GM12864 (cell line): ENCODE results near the gene SHB.

Experiments used
- DNase-seq: peaks from one replicate; pipeline ENCODE4 v3.0.0-alpha.2; 2011; ENCODE audit warnings: low read depth
- H3K4me3 ChIP-seq: 2 replicates; pipeline ENCODE4 v1.5.1; 2011; ENCODE audit warnings: mild to moderate bottlenecking, low read depth, low read length, control low read depth
- TF ChIP-seq, protein P1 (sequence below): IDR thresholded peaks from 2 replicates; pipeline ENCODE4 v1.5.1; 2011; ENCODE audit warnings: low read depth, mild to moderate bottlenecking, moderate library complexity, low read length, control low read depth, inconsistent platforms; ENCODE audit errors: missing control alignments

SHB gene

DNA sequence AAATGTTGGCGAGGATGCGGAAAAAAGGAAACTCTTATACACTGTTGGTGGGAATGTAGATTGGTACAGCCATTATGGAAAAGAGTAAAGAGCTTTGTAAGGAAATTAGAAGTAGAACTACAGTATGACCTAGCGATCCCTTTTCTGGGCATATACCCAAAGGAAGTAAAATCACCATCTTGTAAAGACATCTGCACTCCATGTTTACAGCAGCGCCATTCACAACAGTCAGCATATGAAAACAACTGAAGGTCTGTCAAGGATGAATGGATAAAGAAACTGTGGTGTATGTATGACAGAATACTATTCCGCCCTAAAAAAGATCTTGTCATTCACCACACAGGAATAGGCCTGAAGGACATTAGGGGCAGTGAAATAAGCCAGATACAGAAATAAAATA lies 137.4 kb downstream of the SHB start:
- TF ChIP-seq, protein P1, sequence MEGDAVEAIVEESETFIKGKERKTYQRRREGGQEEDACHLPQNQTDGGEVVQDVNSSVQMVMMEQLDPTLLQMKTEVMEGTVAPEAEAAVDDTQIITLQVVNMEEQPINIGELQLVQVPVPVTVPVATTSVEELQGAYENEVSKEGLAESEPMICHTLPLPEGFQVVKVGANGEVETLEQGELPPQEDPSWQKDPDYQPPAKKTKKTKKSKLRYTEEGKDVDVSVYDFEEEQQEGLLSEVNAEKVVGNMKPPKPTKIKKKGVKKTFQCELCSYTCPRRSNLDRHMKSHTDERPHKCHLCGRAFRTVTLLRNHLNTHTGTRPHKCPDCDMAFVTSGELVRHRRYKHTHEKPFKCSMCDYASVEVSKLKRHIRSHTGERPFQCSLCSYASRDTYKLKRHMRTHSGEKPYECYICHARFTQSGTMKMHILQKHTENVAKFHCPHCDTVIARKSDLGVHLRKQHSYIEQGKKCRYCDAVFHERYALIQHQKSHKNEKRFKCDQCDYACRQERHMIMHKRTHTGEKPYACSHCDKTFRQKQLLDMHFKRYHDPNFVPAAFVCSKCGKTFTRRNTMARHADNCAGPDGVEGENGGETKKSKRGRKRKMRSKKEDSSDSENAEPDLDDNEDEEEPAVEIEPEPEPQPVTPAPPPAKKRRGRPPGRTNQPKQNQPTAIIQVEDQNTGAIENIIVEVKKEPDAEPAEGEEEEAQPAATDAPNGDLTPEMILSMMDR: no peak
- no peak for DNase-seq

DNA sequence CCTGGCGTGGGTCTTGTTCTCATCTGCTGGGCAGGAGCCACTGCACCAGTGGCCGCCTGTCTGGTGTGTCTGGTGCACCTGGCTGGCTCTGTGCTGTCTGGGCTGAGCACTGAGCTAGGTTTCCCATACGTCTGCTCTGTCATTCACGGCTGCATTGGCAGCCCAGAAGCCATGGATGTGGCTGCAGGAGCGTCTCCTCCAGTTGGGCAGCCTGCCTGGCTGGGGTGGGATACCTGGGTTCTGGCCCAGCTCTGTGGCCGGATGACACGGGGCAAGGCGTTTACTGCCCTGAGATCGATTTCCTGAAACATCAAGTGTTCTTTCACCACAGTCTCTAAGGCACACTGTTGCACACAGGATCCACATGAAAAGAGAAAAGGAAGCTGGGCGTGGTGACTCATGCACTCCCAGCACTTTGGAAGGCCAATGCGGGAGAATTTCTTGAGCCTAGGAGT lies 139.6 kb downstream of the SHB start:
- DNase-seq: no peak
- TF ChIP-seq, protein P1: no peak
- no peak overlapping the region for H3K4me3 ChIP-seq

More for the DNA sequence above, 137.4 kb downstream of the SHB start:
- H3K4me3 ChIP-seq: no peak overlapping the region

DNA sequence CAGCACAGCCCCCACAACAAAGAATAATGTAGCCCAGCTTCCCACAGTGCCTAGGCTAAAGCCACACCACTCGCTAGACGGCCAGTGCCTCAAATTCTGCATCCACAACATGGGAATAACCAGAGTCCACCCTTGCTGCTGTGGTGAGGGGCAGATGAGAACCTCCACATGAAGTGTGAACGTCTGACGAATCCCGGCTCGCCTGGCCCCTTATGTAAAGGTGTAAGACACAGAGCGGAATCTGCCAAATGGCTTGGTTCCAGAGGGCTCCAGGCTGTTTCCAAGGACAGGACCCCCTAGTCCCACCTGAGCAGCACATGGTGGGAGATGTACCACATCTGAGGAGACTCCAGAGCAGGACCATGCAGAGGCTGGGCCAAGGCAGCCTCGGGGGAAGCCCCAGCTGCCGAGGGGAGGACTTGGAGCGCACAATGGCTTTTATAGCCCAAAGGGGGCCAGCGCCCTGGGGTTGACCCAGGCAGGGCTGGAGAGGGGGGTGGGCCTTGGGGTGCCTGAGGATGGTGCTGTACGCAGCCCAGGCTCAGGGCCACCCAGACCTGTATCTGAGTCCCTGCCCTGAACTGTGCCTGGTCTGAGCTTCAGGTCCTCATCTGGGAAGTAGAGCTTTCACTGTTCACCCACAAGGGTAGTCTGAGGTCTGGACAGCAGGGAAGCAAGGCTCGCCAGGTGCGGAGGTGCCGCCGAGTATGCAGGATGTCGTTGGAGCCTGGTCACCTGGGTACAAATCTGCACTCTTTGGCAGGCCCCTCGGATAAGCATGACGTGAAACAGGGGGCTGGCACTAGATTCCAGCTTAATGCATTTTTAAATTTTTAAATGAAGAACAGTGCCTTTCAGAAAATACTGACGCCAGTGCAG lies 140.2 kb downstream of the SHB start:
- TF ChIP-seq, protein P1: no peak
- H3K4me3 ChIP-seq: no peak overlapping the region
- DNase-seq: no peak

DNA sequence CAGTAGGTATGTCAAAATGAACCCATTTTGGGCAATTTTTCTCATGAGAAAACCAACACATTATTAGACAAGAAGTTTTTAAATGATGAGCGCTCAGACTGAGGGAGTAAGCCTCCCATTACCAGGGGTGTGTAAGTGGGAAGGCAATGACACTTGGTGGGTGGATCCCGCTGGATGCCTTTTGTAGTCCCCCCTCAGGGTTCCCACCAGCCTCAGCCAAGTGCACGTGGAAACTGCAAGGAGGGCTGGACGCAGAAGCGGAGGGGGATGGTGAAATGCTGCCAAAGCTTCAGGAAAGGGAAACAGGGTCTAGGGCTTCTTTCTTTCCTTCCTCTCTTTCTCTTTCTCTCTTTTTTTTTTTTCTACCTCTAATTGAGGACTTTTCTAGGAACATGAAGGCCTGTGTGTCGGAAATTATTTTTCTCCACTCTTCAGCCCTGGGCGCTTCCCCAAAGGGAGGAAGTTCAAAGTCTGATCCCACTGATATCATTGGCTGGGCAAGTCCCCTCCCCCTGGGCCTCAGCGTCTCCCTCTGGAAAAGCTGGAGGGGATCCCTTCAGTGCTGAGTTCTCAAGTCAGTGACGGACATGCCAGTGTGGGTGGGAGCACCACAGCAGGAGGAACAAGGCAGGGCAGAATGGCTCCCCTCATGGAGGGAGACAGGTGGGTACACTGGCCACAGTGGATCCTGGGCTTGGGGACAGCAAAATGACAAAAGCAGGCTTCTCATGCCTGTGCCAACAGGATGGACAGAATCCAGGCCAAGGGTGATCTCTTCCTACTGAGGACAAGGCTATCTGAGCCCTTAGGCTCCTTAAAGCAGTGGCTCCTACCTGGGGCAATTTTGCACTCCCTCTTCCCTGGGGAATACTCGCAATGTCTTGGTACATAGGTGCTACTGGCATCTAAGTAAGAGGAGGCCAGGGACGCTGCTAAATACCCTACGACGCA lies 141.2 kb downstream of the SHB start:
- DNase-seq: no peak
- TF ChIP-seq, protein P1: no peak
- H3K4me3 ChIP-seq: no peak overlapping the region

DNA sequence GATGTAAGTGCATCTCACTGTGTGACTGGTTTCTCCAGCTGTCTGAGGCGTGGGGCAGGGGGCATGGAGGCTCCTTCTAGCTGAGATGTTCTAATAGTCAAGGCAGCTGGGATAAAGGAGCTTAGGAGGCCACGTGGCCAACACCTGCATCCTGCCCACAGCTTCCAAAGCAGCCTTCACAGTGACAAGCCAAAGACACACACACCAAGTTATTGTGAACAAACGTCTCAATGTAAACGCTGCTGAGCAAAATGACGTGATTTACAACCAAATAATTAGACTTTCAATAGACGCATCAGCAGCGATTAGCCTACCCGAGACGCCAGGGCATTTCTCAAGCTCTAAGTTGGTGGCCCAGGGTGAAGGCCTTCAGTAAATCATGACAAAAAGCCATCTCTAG lies 141.9 kb downstream of the SHB start:
- DNase-seq: no peak
- TF ChIP-seq, protein P1: no peak

DNA sequence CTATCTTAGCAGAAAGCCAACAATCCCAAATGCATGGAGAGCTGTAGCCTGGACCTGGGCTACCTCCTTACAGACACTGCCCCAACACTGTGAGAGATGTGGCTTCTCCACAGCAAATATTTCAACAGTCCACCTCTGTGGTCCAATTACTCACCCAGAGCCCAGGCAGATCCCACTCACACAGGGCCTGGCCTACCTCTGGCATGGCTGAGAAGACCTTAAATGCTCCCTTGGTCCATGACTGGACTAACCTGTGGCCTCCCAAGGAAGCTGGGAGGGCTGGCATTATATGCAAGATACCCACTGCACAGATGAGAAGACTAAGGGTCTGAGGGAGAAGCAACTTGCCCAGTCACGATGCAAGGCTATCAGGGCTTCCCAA lies 142.3 kb downstream of the SHB start:
- TF ChIP-seq, protein P1: no peak
- H3K4me3 ChIP-seq: no peak overlapping the region
- no peak for DNase-seq

More for the DNA sequence above, 141.9 kb downstream of the SHB start:
- H3K4me3 ChIP-seq: no peak overlapping the region
